Stimulated activated CD4-positive, alpha-beta T cell treated with anti-CD3 and anti-CD28 coated beads, Interleukin-4, amount 100 ng/mL, for 4 hours (primary cell): ENCODE measurements around the gene CYP11A1.

Experiments
- DNase-seq, 2 experiments: peaks; one replicate each; pipeline ENCODE4 v3.0.0-alpha.2; 2020

CYP11A1 gene

DNA sequence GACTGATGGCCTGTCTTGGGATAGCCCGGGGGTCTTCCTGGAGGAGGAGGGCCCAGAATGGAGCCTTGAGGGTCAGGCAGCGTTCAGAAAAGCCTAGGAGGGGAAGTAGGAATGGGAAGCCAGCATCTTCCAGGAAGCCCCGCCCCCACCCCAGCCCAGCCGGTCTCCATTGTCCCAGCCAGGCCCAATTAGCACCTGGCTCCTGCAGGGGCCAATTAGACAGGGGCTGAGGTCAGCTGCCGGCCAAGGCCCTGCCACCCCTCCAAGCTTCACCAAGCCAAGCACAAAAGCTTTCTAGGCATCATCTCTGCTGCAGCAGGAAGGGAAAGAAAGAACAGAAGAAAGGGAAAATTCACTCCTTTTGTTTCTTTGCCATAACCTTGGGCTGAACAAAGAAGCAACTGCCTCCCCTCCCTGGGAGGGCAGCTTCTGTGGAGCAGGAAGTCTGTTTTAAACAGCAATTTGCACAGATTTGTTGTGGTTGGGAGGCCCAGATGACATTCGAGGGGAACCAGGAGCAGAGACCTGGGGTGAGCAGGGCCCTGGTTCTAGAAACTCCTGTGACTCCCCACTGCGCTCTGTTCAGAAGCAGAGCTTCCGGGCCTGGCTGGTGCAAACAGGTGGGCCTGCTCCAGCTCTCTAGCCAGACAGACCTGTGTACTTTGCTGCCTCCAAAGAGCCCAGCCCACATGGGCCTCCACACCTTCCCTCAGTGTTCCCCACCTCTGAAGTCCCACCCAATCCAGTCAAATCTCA is 47.7 kb downstream of the CYP11A1 start:
- DNase-seq = no peak

DNA sequence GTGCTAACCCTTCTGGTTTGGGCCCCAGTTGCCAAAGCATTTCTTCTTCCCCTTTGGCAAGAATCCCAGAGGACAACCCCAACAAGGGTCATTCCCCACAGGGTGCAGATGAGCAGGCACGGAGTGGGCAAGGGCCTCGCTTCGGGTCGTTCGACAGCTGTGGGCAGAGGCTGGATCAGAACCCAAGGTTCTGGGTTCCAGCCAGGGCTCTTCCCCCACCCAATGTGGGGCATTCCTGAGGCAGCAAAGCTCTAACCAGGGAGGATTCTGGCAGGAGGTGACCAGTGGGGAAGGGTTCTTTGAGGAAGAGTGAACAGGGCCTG is 48.3 kb downstream of the CYP11A1 start:
- no peak for DNase-seq

DNA sequence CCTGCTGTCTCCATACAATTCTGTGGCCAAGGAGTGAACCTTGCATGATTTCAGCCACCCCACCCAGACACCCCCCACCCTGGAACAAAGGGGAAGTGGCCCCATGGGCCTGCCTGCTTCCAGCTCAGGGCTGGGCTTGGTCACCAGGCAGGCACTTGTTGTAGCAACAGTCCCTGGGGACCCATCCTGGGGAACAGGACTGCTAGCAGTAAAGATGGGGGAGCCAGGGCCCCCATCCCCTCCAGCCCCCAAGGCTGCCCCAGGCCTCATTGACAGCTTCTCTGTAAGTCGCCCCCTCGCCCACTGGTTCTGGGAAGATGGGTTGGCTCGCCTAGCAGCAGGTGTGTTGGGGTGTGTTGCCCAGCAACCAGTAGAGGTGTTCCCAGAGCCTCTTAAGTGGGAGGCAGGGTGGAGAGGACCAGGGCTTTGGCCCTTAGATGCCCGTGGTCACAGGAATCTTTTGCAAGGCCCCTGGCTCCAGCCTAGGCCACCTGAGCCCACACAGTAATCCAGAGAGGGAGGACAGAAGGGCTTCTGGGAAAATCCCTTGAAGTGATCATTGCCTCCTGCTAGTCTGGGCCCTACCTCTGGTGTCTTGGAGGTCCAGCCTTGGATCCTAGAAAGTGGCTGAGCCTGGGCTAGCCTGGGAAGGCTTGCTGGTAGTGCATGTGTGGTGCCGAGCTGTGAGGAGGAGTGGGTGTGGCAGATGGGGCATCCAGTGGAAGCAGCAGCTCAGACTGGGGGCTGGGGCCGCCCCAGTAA is 48.9 kb downstream of the CYP11A1 start:
- DNase-seq = no peak

DNA sequence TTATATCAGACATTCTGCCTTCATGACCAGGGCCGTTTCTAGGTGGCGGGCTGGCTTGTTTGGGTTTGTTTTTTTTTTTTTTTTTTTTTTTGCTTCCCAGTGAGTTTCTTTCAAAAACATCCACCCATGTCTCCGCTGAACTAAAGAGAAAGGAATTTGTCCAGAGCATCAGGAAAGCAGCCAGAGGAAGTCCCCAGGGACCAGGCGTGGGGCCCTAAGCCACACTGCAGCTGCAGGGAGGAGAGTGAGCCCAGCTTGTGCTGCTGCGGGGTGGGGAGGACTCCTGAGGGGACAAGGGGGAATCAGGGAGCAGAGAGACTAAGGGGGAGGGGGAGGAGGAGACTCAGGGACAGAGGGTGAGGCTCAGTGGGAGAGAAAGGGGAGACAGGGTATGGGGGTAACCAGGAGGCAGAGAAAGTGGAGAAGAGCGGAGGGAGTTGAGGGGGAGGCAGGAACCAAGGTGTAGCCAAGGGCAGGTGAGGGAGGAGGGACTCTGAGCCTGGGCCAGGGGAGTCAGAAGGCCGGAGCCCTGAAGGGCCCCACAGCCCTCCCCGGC is 49.5 kb downstream of the CYP11A1 start:
- no peak for DNase-seq

DNA sequence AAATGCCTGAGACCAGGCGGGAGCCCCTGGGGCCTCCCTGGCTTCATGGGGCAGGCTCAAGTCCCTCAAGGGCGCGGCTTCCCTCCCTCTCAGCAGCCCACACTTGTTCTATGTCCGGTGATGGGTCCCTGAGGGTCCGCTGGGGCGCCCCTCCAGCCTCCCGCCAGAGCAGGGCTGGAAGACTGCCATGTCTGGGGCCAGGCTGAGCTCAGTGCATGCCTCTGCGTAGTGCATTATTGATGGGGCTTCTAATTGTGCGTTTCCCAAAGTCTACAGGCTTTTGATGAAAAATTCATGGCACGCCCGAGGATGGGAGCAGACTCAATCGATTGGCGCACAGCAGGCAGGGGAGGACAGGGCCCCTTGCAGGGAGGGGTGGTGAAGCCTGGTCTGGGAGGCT is 51.3 kb downstream of the CYP11A1 start:
- no peak for DNase-seq

DNA sequence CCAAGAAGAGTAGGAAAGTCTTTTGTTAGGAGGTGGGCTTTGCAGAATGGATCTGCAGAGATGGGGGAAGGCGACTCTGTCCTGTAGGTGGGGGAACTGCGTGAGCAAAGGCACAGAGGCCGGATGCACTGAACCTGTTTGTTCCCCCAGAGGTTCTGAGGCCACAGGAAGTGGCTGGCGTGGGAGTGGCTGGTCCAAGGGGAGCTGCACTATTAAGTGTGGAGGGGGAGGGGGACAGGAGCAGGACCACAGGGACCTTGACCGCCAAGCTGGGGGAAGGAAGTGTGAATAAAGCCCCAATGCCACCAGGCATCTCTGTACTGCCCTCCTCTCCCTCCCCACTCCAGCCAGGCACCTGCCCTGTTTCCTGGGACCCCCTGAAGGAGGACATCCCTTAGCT is 51.8 kb downstream of the CYP11A1 start:
- DNase-seq = no peak

DNA sequence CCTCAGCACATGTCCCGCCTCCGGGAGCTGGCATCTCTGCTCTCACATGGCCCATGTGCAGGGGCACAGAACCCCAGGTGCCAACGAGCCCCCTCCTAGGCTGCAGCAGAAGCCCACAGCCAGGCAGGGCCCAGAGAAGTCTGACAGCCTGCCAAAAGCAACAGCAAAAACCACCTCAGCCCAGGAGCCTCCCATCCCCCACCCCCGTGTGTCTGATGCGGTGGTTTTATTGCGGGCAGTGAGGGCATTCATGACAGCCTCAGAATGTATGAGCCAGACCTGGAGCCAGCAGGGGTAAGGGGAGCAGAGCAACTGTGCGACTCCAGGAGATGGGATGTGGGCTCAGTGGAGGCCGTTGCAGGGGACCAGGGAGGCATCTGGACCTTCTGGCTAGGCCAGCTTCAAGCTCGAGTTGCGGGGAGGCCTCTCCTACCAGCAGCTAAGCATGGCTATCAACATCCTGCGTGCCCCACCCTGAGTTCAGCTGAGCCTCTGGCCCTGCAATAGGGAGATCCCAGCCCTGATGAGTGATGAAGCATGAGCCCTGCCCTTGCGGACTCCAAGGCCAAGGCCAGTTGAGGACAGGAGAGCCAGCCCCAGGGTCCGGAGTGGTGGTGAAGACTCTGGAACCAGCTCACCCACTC is 52.5 kb downstream of the CYP11A1 start:
- DNase-seq = peak in 1 of 2 experiments; percentile 4

DNA sequence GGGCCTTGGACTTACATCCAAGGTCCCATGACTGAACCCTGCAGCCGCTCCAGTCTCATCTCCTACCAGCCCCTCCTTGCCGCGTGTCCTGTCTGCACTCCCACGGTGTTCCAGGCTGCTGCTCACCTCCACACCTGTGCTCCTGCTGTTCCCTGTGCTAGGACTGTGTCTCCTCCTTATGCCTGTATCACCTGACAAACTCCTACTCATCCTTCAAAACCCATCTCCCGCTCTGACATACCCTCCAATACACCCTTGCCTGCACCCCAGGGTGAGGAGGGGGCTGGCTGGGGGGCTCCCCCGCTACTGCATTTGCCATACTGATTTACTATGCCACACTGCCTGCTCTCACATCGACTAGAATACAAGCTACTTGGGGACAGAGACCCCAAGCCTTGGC is 53.6 kb downstream of the CYP11A1 start:
- DNase-seq = no peak

DNA sequence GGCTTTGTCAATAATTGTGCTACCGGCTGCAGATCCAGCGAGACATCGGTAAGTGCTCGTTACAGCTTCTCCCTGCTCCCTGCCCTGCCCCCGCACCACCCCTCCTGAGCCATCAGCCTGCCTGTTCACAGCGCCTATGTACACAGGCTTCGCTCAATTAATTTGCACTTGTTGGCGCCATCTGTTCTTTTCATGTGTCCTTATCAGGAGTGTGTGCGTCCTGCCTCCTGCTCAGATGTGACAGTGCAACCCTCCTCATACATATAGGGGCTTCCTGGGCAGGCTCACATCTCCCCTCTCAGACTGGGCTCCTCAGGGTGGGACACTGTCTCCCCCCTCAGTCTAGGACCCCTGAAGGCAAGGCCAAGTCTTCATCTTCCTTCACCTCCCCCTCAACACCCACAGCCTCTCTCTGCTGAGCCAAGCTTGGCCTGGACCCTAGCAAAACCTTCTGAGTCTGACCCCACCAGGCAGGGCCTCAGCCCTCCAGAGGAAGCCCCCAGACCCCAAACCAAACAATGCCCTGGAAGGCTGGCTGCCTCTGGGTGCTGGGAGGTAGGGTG is 54.9 kb downstream of the CYP11A1 start:
- DNase-seq = no peak

DNA sequence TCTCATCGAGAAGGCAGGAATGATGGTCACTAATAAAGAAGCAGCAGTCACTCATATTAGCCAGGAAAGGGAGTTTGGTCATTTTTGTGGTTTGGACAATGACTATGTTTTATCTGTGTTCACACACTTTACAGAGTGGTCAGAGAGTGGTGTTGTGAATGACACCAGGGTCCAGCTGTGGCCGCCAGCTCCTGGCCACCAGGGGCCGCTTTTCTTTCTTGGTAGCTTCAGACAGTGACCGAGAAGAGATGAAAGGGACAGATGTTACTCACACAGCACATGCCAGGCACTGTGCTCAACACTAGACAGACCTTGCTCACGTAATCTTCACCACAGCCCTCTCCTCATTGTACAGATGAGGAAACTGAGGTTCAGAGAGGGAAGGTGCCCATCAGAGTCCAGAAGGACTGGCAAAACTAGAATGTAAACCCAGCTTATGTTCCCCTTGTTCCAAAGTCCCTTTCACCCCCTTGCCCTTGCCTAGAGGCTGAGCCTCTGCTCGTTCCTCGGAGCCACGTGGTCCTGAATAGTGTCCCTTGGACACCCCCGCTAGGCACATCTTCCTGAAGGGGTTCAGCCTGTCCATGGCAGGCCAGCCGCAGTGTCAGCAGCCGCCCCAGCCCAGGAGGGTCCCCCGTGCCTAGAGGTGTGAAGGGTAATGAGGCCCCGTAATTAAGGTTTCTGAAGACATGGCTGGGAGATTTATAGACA is 55.6 kb downstream of the CYP11A1 start:
- no peak for DNase-seq

DNA sequence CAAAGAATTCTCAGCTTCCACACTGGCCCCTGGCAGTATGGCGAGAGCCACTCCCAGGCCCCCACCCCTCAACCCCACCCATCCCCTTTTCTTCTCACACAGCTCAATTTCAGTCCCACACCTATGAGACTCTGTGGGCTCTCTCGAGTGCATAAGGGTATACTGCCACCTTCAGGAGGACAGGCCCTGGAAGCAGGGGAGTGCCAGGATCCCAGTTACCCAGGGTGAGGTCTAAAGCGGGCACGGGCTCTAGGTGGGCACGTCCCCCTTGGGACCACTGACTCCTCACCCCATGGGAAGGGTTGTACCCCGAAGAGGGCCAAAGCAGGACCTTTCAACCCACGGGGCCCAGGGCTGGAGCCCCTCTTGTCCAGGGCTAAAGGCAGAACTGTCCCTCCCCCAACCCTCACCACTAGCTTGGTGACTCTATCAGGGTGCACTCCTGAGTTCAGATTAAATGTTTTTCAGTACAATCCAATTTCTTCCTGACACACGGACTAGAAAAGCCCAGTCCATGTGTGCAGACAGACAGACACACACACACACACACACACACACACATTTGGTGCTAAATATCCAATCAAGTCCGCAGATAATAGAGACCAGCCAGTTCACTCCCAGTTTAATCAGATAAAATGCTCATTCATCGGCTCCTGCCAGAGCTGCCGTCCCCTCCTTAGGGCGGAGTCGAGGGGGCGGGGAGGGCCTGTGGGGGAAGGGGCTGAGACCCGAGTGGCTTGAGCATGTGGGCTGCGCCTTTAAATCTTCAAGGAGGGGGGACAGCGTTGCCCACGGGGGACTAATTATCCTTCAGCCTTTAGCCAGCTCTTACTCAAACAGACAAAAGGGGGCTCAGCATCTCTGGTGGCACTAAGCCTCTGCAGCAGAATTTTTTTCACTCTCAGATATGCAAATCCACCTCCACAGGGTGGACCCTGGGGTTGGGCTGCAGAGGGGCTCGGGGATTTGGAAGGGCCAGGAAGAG is 59.3 kb downstream of the CYP11A1 start:
- no peak for DNase-seq

DNA sequence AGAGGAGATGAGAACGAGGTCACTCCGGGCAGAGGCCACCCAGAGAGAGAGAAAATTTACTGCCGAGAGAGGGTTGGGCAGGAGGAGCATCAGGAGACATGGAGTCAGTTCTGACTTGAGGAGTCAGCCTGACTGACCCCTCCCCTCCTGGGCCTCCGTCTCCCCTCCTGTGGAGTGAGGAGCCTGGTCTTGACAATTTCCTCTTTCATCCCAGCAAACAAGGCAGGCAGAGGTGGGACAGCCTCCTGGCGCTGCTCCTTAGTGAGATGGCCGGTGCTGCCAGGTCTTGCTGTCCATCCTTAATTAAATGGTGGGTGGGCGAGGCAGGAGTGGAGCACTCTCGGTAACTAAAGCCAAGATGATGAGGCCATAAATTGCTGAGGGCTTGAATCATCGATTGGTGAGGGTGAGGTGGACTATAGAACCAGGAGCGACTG is 60.6 kb downstream of the CYP11A1 start:
- no peak for DNase-seq

DNA sequence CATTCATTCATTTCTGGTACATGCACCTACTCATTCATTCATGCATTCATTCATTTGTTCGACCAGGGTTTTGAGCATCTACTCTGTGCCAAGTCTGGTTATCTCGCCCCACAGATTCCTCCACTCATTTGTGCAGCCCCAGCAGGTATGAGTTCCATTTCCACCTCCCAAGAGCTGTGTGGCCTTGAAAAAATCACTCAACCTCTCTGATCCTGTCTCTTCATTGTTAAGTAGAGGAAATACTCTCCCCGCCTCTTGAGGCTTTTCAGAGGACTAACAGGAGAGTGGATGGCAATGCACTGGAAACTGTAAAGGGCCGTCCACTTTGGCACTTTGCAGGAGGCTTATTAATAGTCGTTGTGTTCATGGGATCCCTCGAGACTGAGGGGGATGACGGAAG is 61.8 kb downstream of the CYP11A1 start:
- no peak for DNase-seq

DNA sequence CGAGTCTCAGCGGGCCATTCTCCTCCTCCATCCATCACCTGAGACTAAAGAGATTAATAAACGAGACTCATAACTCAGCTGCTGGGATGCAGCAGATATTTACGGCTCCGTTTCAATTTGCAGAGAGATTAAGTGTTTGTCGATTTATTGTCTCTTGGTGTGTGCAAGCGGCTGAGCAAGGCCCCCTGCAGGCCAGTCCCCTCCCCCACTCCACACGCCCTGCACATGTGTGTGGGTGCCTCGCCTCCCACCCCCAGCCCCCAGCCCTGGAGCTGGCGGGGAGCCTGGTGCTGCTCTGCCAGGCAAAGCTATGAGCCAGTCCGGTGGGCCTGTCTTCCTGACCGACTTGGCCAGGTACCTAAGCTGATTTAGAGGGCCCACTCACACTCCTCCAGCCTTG is 63.0 kb downstream of the CYP11A1 start:
- DNase-seq = no peak

DNA sequence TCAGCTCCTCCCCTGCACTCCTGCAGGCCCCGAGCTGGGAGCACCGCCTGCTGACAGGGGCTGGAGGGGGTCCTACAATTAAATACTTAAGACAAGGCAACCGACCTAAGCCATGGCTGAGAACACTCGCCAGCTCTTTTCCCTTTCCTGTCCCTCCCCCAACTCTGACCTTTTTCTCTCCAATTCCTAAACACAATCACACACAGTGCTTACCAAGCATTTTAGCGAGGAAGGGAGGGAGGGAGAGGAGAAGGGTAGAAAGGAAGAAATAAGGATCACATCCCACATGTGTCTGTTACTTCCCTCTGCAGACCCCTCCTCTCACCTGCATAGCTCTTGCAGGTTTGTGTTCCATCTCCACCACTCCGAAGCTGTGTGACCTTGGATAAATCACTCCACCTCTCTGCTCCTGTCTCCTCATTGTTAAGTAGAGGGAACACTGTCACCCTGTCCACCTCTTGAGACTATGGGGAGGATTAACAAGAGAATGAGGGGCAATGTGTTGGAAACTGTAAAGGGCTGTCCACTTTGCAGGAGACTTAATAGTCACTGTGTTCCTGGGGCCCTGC is 63.6 kb downstream of the CYP11A1 start:
- no peak for DNase-seq

DNA sequence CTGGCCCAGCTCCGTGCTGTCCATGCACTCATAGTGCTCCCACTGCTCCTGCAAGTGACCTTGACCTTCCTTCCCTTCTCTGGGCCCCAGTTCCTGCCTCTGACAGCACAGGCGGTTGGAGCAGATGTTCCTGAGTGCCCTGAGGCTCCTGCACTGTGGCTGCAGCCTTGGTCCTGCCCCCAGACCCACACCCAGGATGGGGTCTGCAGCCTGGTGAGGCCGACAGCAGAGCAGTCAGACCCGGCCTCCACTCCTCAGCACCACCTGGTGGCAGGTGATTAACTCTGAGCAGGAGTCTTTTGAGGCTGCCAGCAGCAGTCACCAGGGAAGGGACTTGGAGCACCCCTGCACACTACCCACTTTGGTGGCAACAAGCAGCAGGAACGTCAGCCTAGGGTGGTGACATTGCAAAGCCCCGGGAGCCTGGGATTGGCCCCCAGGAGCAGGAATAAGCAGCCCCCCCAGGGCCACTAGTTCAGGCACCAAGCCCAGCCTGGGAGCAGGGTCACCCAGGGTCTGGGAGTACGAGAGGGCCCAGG is 64.6 kb downstream of the CYP11A1 start:
- peak in 1 of 2 experiments; percentile 33 for DNase-seq

DNA sequence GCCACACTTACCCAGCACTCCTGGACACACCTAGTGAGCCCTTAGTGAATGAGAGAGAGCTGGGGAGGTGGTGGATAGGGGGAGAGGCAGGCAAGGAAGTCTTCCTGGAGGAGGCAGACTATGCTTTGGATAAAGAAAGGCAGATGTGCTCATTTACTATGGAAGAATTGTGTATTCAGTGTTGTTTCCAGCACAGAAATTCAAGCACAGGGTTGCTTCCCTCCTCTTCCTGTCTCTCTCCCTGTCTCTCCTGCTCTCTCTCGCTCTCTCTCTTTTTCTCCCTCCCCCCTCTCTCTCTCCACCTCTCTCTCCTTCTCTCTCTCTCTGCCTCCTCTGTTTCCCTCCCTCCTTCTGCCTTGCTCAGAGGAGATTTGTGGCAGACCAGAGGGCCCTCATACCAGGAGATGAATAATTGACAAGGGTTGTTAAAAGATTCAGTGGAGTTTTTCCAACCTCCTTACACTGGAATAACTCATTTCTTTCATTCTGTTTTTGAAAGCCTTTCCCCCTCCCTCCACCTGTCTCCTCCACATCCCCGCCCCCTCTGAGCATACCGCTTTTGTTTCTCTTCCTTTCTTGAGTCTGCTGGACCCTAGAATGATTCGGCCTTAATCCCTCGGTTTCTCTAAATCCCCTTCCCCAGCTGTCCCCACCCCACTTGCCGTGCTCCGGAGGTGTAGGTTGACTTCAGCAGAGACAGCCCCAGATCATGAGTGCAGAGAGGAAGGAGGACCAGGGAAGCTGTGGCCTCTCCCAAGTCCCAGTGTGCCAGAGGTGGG is 65.7 kb downstream of the CYP11A1 start:
- DNase-seq = no peak

DNA sequence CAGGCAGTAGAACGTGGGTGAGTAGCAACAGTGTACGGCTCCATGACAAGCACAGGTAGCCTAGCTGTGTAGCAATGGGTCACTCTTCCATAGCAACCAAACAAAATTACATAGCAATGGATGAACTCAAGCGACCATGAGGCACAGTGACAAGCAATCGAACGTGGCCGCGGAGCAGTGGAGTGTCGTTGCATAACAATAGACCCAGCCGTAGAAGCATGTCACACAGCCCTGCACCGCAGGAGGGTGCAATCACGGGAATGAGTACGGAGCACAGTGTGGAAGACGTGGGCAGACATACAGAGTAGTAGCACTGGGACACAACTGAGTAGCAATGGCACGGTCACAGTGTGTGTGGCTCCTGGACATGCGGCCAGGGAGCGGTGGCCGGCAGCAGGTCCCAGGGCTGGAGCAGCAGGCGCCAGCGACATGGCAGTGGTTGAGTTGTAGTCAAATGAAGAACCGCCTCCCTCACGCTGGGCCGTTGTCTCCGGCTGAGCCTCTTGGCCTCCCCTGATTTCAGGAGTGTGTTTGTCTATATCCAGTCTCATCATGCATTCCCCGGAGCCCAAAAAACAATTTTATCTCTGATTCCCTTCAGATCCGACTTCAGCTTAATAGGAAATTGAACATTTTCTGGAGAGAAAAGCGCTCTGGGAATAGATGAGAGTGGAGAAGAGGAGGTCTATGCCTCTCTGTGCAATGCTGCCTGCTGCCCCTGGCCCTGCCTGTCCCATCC is 67.2 kb downstream of the CYP11A1 start:
- no peak for DNase-seq

DNA sequence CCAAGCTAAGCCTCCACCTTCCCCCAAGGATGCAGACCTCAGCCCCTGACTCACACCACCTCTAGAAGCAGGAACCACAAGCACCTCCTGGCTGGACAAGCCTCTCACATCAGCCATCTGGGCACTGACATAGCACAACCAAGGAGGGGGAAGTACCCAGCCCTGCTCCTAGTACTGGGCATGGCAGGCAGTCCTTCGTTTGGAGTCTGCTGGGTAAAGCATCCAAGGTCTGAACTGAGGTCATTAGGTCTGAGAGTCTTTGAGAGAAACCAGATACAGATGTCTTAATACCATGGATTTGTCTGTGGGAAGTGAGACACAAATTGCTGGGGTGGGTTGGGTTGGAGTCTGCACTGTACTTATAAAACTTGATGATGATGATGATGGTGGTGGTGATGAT is 69.6 kb downstream of the CYP11A1 start:
- DNase-seq = no peak
